ENCODE measurements around the gene IRF2.
"Not testable (repeated sequence)": the region's sequence is repeated elsewhere in the genome, so short reads cannot be mapped to it uniquely, and the experiment has no call there.

The IRF2 gene

DNA sequence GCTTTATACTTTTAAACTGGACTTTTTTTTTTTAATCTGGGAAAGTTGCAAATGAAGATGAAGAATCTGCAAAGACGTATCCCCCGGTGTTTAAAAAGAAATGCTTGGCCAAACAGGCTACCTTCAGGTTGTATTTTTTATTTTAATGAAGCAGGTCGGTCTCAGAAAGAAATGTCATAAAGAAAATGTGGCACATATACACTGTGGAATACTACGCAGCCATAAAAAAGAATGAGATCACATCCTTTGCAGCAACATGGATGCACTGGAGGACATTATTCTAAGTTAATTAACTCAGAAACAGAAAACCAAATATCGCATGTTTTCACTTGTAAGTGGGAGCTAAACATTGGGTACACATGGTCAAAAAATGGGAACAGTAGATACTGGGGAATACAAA is 123.4 kb downstream of the IRF2 start:
- H3K27me3 ChIP-seq (ENCODE audit: control insufficient read depth in 2 of 2, insufficient read depth in 2 of 2, low read length in 2 of 2): no peaks in the 10 kb centered on the region
- no peaks in the 10 kb centered on the region for H3K9me3 ChIP-seq (ENCODE audit: control insufficient read depth in 2 of 2, low read length in 2 of 2)
- H3K4me1 ChIP-seq (ENCODE audit: control insufficient read depth in 2 of 2, insufficient read depth in 2 of 2, low read length in 2 of 2): peaks cover 40 to 46% of the 10 kb centered on the region in 2 donors
- no peak overlapping the region for H3K9ac ChIP-seq (ENCODE audit: low read depth in 1 of 2, low read length in 2 of 2)
- no peaks in the 10 kb centered on the region for H3K36me3 ChIP-seq (ENCODE audit: control insufficient read depth in 2 of 2, insufficient read depth in 2 of 2, low read length in 2 of 2)
- no peak overlapping the region for H3K4me3 ChIP-seq (ENCODE audit: low read length in 2 of 2)
- H3K27ac ChIP-seq (ENCODE audit: low read depth in 2 of 2, low read length in 2 of 2): no peak overlapping the region

DNA sequence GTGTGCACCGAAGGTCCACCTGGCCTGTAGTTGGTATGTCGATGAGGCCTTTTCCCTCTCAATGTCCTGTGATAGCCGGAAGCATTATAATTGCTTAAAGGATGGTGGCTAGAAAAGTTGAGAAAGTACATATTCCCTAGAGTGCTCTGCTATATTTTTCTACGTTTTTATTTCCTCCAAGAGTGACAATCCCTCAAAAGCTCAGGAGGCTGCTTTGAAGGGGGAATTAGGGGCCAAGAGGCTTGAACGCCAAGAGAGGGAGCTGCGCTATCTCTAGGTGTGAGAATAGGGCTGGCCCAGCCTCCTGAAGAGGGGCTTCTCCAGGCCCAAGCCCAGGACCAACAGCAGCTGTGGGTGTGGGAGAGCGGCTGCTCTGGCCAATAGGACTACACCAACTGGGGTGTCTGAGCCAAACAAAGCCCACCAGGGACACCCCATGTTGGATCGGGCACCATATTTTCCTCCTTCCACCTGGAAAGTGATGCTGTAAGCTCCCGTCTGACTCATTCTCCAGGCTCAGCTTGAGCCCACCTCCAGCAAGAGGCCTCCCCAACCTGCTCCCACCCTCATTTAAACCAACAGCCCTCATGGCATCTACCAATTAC is 124.0 kb downstream of the IRF2 start:
- H3K27ac ChIP-seq (ENCODE audit: low read depth in 2 of 2, low read length in 2 of 2): peak overlapping the region; percentile 99
- no peaks in the 10 kb centered on the region for H3K36me3 ChIP-seq (ENCODE audit: control insufficient read depth in 2 of 2, insufficient read depth in 2 of 2, low read length in 2 of 2)
- H3K27me3 ChIP-seq (ENCODE audit: control insufficient read depth in 2 of 2, insufficient read depth in 2 of 2, low read length in 2 of 2): no peaks in the 10 kb centered on the region
- H3K9me3 ChIP-seq (ENCODE audit: control insufficient read depth in 2 of 2, low read length in 2 of 2): no peaks in the 10 kb centered on the region
- H3K4me1 ChIP-seq (ENCODE audit: control insufficient read depth in 2 of 2, insufficient read depth in 2 of 2, low read length in 2 of 2): peaks cover 46 to 52% of the 10 kb centered on the region in 2 donors
- H3K9ac ChIP-seq (ENCODE audit: low read depth in 1 of 2, low read length in 2 of 2): peak overlapping the region in 1 of 2 donors; percentile 67
- H3K4me3 ChIP-seq (ENCODE audit: low read length in 2 of 2): no peak overlapping the region

GRCh38 chr4:184349283-184350039 is 124.9 kb downstream of the IRF2 start:
- H3K27me3 ChIP-seq (ENCODE audit: control insufficient read depth in 2 of 2, insufficient read depth in 2 of 2, low read length in 2 of 2): no peaks in the 10 kb centered on the region
- H3K36me3 ChIP-seq (ENCODE audit: control insufficient read depth in 2 of 2, insufficient read depth in 2 of 2, low read length in 2 of 2): no peaks in the 10 kb centered on the region
- peak overlapping the region; percentile 67 to 69 for H3K9ac ChIP-seq (ENCODE audit: low read depth in 1 of 2, low read length in 2 of 2)
- H3K4me1 ChIP-seq (ENCODE audit: control insufficient read depth in 2 of 2, insufficient read depth in 2 of 2, low read length in 2 of 2): peaks cover 48 to 54% of the 10 kb centered on the region in 2 donors
- H3K4me3 ChIP-seq (ENCODE audit: low read length in 2 of 2): peak overlapping the region; percentile 4 to 27
- H3K9me3 ChIP-seq (ENCODE audit: control insufficient read depth in 2 of 2, low read length in 2 of 2): no peaks in the 10 kb centered on the region
- peak overlapping the region; percentile 99 for H3K27ac ChIP-seq (ENCODE audit: low read depth in 2 of 2, low read length in 2 of 2)

DNA sequence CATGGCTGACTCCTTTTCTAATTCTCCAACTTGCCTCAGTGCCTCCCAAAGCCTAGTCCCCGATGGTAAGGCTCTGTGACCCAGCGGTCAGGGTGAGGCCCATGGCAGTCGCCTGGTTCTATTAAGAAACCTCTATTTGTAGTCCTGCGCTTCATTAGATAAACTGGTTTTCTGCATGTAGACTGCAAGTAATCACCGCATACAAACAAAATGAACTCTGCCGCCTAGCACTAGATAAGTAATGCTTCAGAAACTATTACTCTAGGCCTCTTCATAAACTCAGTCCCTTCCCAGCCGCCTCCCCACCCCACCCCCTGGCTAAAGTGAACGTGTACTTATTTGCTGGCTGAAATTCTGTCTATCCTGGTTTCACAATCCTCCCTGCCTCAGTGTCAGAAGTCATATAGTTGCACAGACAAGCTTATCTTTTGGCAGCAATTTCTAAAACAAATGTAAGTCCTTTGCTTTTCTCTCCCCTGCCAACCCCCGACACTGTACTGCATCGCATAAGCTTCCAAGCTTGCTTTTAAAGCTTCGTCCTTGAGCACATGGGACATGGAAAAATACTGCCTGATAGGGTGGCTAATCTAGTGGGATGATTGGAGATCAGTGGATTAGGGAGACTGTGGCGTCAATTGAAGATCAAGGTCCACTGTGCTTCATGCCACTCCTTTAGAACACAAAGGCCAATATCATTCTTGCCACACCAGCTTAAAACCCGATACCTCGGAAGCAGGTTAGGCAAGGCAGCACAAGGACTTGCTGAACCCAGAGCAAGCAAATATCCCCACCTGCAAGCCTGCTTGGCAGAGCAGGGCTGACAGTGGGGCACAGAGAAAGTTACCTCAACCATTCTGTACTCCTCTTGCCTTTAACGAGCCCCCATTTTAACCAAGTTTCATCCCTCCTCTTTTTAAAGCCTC is 125.8 kb downstream of the IRF2 start:
- Histone ChIP-seq H3K27ac (ENCODE audit: low read depth in 2 of 2, low read length in 2 of 2) (peak overlapping the region; percentile 99), H3K9ac (ENCODE audit: low read depth in 1 of 2, low read length in 2 of 2) (peak overlapping the region; percentile 76 to 83), H3K36me3 (ENCODE audit: control insufficient read depth in 2 of 2, insufficient read depth in 2 of 2, low read length in 2 of 2) (no peaks in the 10 kb centered on the region), H3K4me1 (ENCODE audit: control insufficient read depth in 2 of 2, insufficient read depth in 2 of 2, low read length in 2 of 2) (peaks cover 51 to 59% of the 10 kb centered on the region in 2 donors), H3K4me3 (ENCODE audit: low read length in 2 of 2) (peak overlapping the region; percentile 49 to 55), H3K9me3 (ENCODE audit: control insufficient read depth in 2 of 2, low read length in 2 of 2) (no peaks in the 10 kb centered on the region), H3K27me3 (ENCODE audit: control insufficient read depth in 2 of 2, insufficient read depth in 2 of 2, low read length in 2 of 2) (no peaks in the 10 kb centered on the region)

- H3K4me1 ChIP-seq (ENCODE audit: control insufficient read depth in 2 of 2, insufficient read depth in 2 of 2, low read length in 2 of 2): peaks cover 51 to 64% of the 10 kb centered on the region in 2 donors
- H3K27ac ChIP-seq (ENCODE audit: low read depth in 2 of 2, low read length in 2 of 2): peak overlapping the region; percentile 99
- H3K27me3 ChIP-seq (ENCODE audit: control insufficient read depth in 2 of 2, insufficient read depth in 2 of 2, low read length in 2 of 2): no peaks in the 10 kb centered on the region
- no peaks in the 10 kb centered on the region for H3K36me3 ChIP-seq (ENCODE audit: control insufficient read depth in 2 of 2, insufficient read depth in 2 of 2, low read length in 2 of 2)
- H3K9ac ChIP-seq (ENCODE audit: low read depth in 1 of 2, low read length in 2 of 2): peak overlapping the region; percentile 76 to 83
- H3K4me3 ChIP-seq (ENCODE audit: low read length in 2 of 2): peak overlapping the region; percentile 49 to 55
- H3K9me3 ChIP-seq (ENCODE audit: control insufficient read depth in 2 of 2, low read length in 2 of 2): no peaks in the 10 kb centered on the region
Observed at GRCh38 chr4:184347251-184348239, 126.8 kb downstream of the IRF2 start.

- no peaks in the 10 kb centered on the region for H3K9me3 ChIP-seq (ENCODE audit: control insufficient read depth in 2 of 2, low read length in 2 of 2)
- no peaks in the 10 kb centered on the region for H3K27me3 ChIP-seq (ENCODE audit: control insufficient read depth in 2 of 2, insufficient read depth in 2 of 2, low read length in 2 of 2)
- peak overlapping the region; percentile 69 to 83 for H3K9ac ChIP-seq (ENCODE audit: low read depth in 1 of 2, low read length in 2 of 2)
- peak overlapping the region in 1 of 2 donors; percentile 55 for H3K4me3 ChIP-seq (ENCODE audit: low read length in 2 of 2)
- peaks cover 51 to 64% of the 10 kb centered on the region in 2 donors for H3K4me1 ChIP-seq (ENCODE audit: control insufficient read depth in 2 of 2, insufficient read depth in 2 of 2, low read length in 2 of 2)
- no peaks in the 10 kb centered on the region for H3K36me3 ChIP-seq (ENCODE audit: control insufficient read depth in 2 of 2, insufficient read depth in 2 of 2, low read length in 2 of 2)
- peak overlapping the region; percentile 99 for H3K27ac ChIP-seq (ENCODE audit: low read depth in 2 of 2, low read length in 2 of 2)
Observed at GRCh38 chr4:184346682-184347081, 127.7 kb downstream of the IRF2 start.

DNA sequence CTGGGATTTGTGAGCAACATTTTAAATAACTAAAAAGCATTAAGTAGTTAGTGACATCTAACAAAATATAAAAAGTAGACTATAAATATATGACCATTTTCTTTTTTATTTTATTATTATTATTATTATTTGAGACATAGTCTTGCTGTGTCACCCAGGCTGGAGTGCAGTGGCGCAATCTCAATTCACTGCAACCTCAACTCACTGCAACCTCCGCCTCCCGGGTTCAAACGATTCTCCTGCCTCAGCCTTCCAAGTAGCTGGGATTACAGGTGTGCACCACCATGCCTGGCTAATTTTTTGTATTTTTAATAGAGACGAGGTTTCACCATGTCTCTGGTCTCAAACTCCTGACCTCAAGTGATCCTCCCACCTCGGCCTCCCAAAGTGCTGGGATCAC is 128.1 kb downstream of the IRF2 start:
- H3K36me3 ChIP-seq (ENCODE audit: control insufficient read depth in 2 of 2, insufficient read depth in 2 of 2, low read length in 2 of 2); H3K9ac ChIP-seq (ENCODE audit: low read depth in 1 of 2, low read length in 2 of 2); H3K27me3 ChIP-seq (ENCODE audit: control insufficient read depth in 2 of 2, insufficient read depth in 2 of 2, low read length in 2 of 2); H3K9me3 ChIP-seq (ENCODE audit: control insufficient read depth in 2 of 2, low read length in 2 of 2); H3K4me3 ChIP-seq (ENCODE audit: low read length in 2 of 2): not testable (repeated sequence)
- Histone ChIP-seq H3K4me1 (ENCODE audit: control insufficient read depth in 2 of 2, insufficient read depth in 2 of 2, low read length in 2 of 2) (peaks cover 51 to 64% of the 10 kb centered on the region in 2 donors), H3K27ac (ENCODE audit: low read depth in 2 of 2, low read length in 2 of 2) (peak overlapping the region; percentile 99)

GRCh38 chr4:184345573-184345922 is 128.8 kb downstream of the IRF2 start:
- Histone ChIP-seq H3K27ac (ENCODE audit: low read depth in 2 of 2, low read length in 2 of 2) (peak overlapping the region; percentile 23 to 53), H3K9me3 (ENCODE audit: control insufficient read depth in 2 of 2, low read length in 2 of 2) (no peaks in the 10 kb centered on the region), H3K4me3 (ENCODE audit: low read length in 2 of 2) (no peak overlapping the region), H3K4me1 (ENCODE audit: control insufficient read depth in 2 of 2, insufficient read depth in 2 of 2, low read length in 2 of 2) (peaks cover 51 to 64% of the 10 kb centered on the region in 2 donors), H3K36me3 (ENCODE audit: control insufficient read depth in 2 of 2, insufficient read depth in 2 of 2, low read length in 2 of 2) (no peaks in the 10 kb centered on the region), H3K9ac (ENCODE audit: low read depth in 1 of 2, low read length in 2 of 2) (peak overlapping the region; percentile 24 to 30), H3K27me3 (ENCODE audit: control insufficient read depth in 2 of 2, insufficient read depth in 2 of 2, low read length in 2 of 2) (no peaks in the 10 kb centered on the region)

DNA sequence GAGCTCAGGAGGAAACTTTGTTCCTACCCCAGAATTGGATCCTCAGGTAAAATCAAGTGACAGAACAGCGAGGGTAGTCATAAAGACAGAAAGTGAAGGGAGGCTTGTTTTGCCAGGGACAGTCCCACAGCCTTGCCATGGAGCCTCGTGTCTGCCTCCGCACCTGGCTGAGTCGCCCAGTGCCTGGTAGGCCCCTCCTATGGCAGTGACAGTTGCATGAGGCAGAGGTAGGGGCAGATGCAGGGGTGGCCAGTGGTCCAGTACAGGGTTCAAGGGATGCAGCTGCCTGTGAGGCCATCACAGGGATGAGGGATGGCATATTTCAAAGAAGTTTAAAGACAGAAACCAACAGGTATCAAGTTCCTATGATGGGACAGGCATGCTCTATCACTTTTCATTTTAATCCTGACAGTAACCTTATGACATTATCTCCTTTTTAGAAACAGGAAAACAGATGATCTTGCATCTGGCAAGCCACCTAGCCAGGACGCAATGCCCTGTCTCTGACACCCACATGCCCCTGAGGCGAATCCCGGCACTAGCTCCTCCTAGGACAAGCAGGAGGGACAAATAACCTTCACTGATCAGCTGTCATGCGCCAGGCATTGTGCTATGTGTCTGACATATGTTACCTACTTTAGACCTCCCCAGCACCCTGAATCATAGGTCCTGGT is 129.3 kb downstream of the IRF2 start:
- H3K4me1 ChIP-seq (ENCODE audit: control insufficient read depth in 2 of 2, insufficient read depth in 2 of 2, low read length in 2 of 2): peaks cover 46 to 61% of the 10 kb centered on the region in 2 donors
- H3K27me3 ChIP-seq (ENCODE audit: control insufficient read depth in 2 of 2, insufficient read depth in 2 of 2, low read length in 2 of 2): no peaks in the 10 kb centered on the region
- no peak overlapping the region for H3K4me3 ChIP-seq (ENCODE audit: low read length in 2 of 2)
- H3K9ac ChIP-seq (ENCODE audit: low read depth in 1 of 2, low read length in 2 of 2): peak overlapping the region; percentile 24 to 30
- H3K27ac ChIP-seq (ENCODE audit: low read depth in 2 of 2, low read length in 2 of 2): peak overlapping the region; percentile 23 to 53
- H3K36me3 ChIP-seq (ENCODE audit: control insufficient read depth in 2 of 2, insufficient read depth in 2 of 2, low read length in 2 of 2): no peaks in the 10 kb centered on the region
- no peaks in the 10 kb centered on the region for H3K9me3 ChIP-seq (ENCODE audit: control insufficient read depth in 2 of 2, low read length in 2 of 2)

Data from mucosa of rectum (tissue), 2 donors.